Nephron (organoid): ENCODE measurements around the gene METAP1D.
A peak's percentile ranks its signal among the peaks of the same experiment; 100 is the strongest.
"Not testable (repeated sequence)": the region's sequence is repeated elsewhere in the genome, so short reads cannot be mapped to it uniquely, and the experiment has no call there.

ENCODE experiments used
- H3K27ac Mint-ChIP-seq, 3 experiments: 2 replicates each; pipeline ENCODE4 v1.8.0; 2020; ENCODE audit warnings: mixed read lengths in 3 of 3, mild to moderate bottlenecking in 2 of 3, moderate library complexity in 1 of 3
- H3K27me3 Mint-ChIP-seq: 2 replicates; pipeline ENCODE4 v1.8.0; 2021; ENCODE audit warnings: low read depth, mild to moderate bottlenecking, moderate library complexity, mixed read lengths
- H3K36me3 Mint-ChIP-seq: 2 replicates; pipeline ENCODE4 v1.8.0; 2020; ENCODE audit warnings: low read depth, mixed read lengths
- H3K4me1 Mint-ChIP-seq: 2 replicates; pipeline ENCODE4 v1.8.0; 2020; ENCODE audit warnings: mixed read lengths
- H3K4me3 Mint-ChIP-seq, 3 experiments: 2 replicates each; pipeline ENCODE4 v1.8.0; 2020; ENCODE audit warnings: mild to moderate bottlenecking in 3 of 3, mixed read lengths in 3 of 3, moderate library complexity in 2 of 3
- H3K9me3 Mint-ChIP-seq: 2 replicates; pipeline ENCODE4 v1.8.0; 2020; ENCODE audit warnings: mixed read lengths
- TF ChIP-seq, protein P1 (sequence below), 3 experiments: fragments of 200-600 bp; sonication (generic); IDR thresholded peaks; one replicate each; pipeline ENCODE4 v1.5.0; 2021; ENCODE audit warnings: antibody characterized with exemption in 3 of 3; ENCODE audit not compliant: unreplicated experiment in 3 of 3

METAP1D gene

DNA sequence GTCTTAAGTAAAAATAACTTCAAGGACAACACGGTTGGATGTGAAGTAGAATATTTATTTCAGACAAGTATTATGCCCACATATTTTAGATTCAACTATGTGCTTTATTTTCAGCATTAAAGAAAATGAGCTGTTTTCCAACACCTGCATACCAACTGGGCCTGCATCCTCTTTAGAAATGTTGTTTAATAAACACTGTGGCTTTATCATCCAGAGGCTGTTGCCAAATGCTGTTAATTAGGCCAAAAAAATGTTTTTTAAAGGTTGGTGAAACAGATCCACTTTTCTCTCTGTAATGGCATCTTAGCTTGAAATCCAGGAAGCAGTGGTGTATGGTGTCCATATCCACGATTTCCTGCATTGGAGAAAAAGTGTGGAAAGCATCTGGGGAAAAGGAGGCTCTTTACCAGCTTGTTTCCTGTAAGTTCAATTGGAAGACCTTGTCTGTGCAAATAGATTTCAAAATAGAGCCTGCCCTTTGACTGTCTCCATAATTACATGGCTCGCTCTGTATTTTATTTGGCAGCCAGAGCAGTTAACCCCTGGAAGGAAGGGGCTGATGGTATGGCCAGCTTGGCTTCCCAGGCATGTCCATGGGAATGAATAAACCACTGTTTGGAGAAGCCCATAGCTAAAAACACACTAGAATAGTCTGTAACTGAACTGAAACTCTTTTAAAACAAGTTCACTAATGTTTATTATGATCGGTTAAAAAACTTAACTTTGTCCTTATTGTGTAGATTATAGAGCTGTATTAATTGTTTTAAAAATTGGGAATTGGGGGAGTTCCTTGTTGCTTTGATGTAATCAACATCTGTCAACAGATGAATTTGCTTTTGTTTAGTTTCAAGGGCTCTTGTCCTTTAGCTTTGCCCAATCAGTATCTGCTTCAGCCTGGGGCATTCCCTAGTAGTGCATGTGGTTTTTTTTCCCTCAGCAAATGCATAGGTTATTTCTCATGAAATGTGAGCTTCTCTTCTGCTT, 52.5 kb downstream of the METAP1D start:
- peak overlapping the region in 1 of 3 experiments; percentile 73 for H3K27ac Mint-ChIP-seq
- H3K9me3 Mint-ChIP-seq, result no peaks in the 10 kb centered on the region
- H3K36me3 Mint-ChIP-seq, result no peaks in the 10 kb centered on the region

DNA sequence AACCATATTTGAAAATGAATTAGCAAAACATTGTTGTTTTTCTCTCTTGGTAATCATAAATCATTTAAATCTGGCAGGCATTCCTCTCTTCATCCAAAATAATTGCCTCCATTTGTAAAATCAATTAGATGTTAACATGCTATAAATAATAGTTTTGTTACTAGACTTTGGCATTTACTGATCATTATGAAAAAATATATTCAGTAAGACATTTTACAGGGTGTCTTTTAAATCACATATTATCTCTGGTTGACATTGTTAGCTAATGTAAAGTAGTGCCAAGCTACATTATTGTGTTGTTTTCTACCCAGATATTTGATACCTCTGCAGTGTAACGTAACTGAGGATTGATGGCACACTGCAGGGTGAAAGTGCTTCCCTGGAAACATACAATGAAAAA, 53.7 kb downstream of the METAP1D start:
- TF ChIP-seq, protein P1, sequence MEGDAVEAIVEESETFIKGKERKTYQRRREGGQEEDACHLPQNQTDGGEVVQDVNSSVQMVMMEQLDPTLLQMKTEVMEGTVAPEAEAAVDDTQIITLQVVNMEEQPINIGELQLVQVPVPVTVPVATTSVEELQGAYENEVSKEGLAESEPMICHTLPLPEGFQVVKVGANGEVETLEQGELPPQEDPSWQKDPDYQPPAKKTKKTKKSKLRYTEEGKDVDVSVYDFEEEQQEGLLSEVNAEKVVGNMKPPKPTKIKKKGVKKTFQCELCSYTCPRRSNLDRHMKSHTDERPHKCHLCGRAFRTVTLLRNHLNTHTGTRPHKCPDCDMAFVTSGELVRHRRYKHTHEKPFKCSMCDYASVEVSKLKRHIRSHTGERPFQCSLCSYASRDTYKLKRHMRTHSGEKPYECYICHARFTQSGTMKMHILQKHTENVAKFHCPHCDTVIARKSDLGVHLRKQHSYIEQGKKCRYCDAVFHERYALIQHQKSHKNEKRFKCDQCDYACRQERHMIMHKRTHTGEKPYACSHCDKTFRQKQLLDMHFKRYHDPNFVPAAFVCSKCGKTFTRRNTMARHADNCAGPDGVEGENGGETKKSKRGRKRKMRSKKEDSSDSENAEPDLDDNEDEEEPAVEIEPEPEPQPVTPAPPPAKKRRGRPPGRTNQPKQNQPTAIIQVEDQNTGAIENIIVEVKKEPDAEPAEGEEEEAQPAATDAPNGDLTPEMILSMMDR (IDR thresholded peaks at IDR 0.05; ENCODE audit: unreplicated experiment in 3 of 3), result no peak
- H3K4me1 Mint-ChIP-seq, result peaks cover 14% of the 10 kb centered on the region

More for the DNA sequence above, 52.5 kb downstream of the METAP1D start:
- Mint-ChIP-seq H3K27me3 (no peaks in the 10 kb centered on the region), H3K4me1 (peaks cover 14% of the 10 kb centered on the region), H3K4me3 (no peak overlapping the region)
- TF ChIP-seq, protein P1 (IDR thresholded peaks at IDR 0.05; ENCODE audit: unreplicated experiment in 3 of 3), result no peak

GRCh38 chr2:172056293-172056692, 56.5 kb downstream of the METAP1D start:
- peaks cover 6% of the 10 kb centered on the region for H3K27me3 Mint-ChIP-seq
- no peaks in the 10 kb centered on the region for H3K36me3 Mint-ChIP-seq
- peaks cover 14% of the 10 kb centered on the region for H3K4me1 Mint-ChIP-seq
- no peak overlapping the region for H3K4me3 Mint-ChIP-seq
- no peaks in the 10 kb centered on the region for H3K9me3 Mint-ChIP-seq
- TF ChIP-seq, protein P1 (IDR thresholded peaks at IDR 0.05; ENCODE audit: unreplicated experiment in 3 of 3), result no peak
- H3K27ac Mint-ChIP-seq, result no peak overlapping the region

More for the DNA sequence above, 53.7 kb downstream of the METAP1D start:
- Mint-ChIP-seq H3K27ac (no peak overlapping the region), H3K4me3 (no peak overlapping the region), H3K9me3 (no peaks in the 10 kb centered on the region), H3K27me3 (no peaks in the 10 kb centered on the region), H3K36me3 (no peaks in the 10 kb centered on the region)

DNA sequence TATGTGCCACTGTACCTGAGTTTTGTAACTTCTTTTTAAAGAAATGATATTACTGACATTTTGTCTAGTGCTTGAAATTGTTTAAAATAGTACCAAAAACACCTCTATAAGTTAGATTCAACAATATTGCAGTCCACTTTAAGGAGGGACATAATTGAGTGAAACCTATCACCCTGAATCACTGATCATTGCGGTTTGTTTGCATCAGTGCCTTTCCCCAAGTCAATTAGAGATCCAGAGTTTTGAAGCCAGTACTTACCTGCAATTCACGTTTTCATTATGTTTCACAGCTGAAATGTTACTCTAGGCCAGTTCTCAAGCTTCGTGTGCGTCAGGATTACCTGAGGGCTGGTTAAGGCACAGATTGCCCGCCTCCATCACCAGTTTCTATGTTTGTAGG, 58.9 kb downstream of the METAP1D start:
- H3K36me3 Mint-ChIP-seq, result peaks cover 5% of the 10 kb centered on the region
- no peak overlapping the region for H3K4me3 Mint-ChIP-seq
- no peaks in the 10 kb centered on the region for H3K9me3 Mint-ChIP-seq
- peaks cover 2% of the 10 kb centered on the region for H3K4me1 Mint-ChIP-seq
- TF ChIP-seq, protein P1 (IDR thresholded peaks at IDR 0.05; ENCODE audit: unreplicated experiment in 3 of 3), result no peak
- peaks cover 6% of the 10 kb centered on the region for H3K27me3 Mint-ChIP-seq
- no peak overlapping the region for H3K27ac Mint-ChIP-seq

DNA sequence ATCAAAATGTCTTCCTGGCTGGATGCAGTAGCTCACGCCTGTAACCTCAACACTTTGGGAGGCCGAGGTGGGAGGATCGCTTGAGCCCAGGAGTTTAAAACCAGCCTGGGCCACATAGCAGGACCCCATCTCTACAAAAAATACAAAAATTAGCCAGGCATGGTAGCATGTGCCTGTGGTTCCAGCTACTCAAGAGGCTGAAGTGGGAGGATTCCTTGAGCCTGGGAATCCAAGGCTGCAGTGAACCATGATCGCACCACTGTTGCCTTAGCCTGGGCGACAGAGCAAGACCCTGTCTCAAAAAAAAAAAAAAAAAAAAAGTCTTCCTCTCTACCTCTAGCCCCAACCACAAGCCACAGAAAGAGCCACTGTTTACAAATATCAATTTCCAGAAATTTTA, 60.4 kb downstream of the METAP1D start:
- not testable (repeated sequence) for H3K4me3 Mint-ChIP-seq, H3K36me3 Mint-ChIP-seq, H3K9me3 Mint-ChIP-seq, H3K27ac Mint-ChIP-seq, H3K4me1 Mint-ChIP-seq, H3K27me3 Mint-ChIP-seq

DNA sequence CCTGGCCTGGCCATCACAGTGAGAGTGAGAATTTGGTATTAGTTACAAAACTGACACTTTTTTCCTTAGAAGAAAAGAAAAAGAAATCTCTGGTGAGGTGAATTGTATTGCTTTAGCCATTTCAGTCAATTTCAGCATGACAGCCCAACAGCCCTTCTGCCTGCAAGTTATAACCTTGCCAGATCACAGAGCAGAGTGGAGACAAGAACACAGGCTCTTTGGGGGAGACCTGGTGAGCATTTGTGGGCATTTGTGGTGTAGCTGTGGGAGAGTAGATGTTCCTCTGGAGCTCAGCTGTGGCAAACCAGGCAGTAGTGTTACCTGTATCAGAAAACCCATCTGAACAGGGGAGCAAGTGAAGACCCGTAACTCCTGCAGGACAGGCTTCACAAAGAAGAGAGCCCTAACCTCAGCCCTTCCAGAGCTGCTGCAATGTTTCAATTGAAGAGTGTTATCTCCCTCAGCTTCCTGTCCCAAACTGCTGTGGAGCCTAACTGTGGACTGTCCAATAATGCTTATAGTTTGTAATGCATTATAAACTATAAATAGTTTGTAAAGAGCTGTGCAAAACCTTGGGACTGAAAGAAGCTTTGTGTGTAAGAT, 62.8 kb downstream of the METAP1D start:
- Mint-ChIP-seq H3K4me3 (no peak overlapping the region), H3K27me3 (peaks cover 6% of the 10 kb centered on the region), H3K27ac (no peak overlapping the region), H3K4me1 (no peaks in the 10 kb centered on the region), H3K9me3 (no peaks in the 10 kb centered on the region), H3K36me3 (peaks cover 5% of the 10 kb centered on the region)
- TF ChIP-seq, protein P1 (IDR thresholded peaks at IDR 0.05; ENCODE audit: unreplicated experiment in 3 of 3), result no peak
